K562 (cell line): ENCODE data around the gene YIPF1. TPM values are rescaled to one million over a fixed set of nuclear protein-coding genes. Genes with fewer than 3 reads are reported as not detected.

ENCODE experiments used
- ARNT ChIP-seq, 2 experiments: fragments of 450-650 bp; IDR thresholded peaks; 2 replicates each; pipeline ENCODE4 v1.6.1; 2016; ENCODE audit warnings: mild to moderate bottlenecking in 1 of 2
- BRD9 ChIP-seq: fragments of 450-650 bp; IDR thresholded peaks from 2 replicates; pipeline ENCODE4 v1.6.1; 2018; ENCODE audit warnings: low read depth; ENCODE audit not compliant: partially characterized antibody
- BRF1 ChIP-seq: IDR thresholded peaks from 3 replicates; pipeline ENCODE4 v1.6.1; 2011; ENCODE audit warnings: borderline replicate concordance, mild to moderate bottlenecking; ENCODE audit not compliant: insufficient read length; ENCODE audit errors: extremely low read depth
- ETV6 ChIP-seq, 3 experiments: fragments of 150-350 bp in 1 of 3; sonication (generic) in 1 of 3; formaldehyde crosslinking in 1 of 3; IDR thresholded peaks; 2 replicates each; pipeline versions ENCODE4 v1.6.1 to v1.8.0; 2014 to 2022; ENCODE audit warnings: borderline replicate concordance in 2 of 3, low read depth in 2 of 3, antibody characterized with exemption in 1 of 3, low read length in 1 of 3, mild to moderate bottlenecking in 1 of 3, missing genetic modification reagents in 1 of 3
- GABPB2 ChIP-seq: fragments of 250-450 bp; sonication (Bioruptor Pico); conservative IDR thresholded peaks from 2 replicates; pipeline ENCODE4 v1.5.1; 2021; ENCODE audit warnings: mild to moderate bottlenecking
- HNRNPL ChIP-seq: fragments of 200-400 bp; formaldehyde crosslinking; IDR thresholded peaks from 2 replicates; pipeline ENCODE4 v1.6.1; 2017; ENCODE audit warnings: low read depth, mild to moderate bottlenecking, low read length
- KAT7 ChIP-seq: sonication (generic); formaldehyde crosslinking; IDR thresholded peaks from 2 replicates; pipeline ENCODE4 v1.8.0; 2022; ENCODE audit warnings: missing genetic modification reagents, mild to moderate bottlenecking, borderline replicate concordance
- KLF1 ChIP-seq: fragments of 450-650 bp; IDR thresholded peaks from 2 replicates; pipeline ENCODE4 v1.6.1; 2016; ENCODE audit warnings: missing genetic modification characterization, missing compliant biosample characterization
- NFRKB ChIP-seq: fragments of 450-650 bp; IDR thresholded peaks from 2 replicates; pipeline ENCODE4 v1.6.1; 2016; ENCODE audit warnings: low read depth
- NR2C2 ChIP-seq, 2 experiments: fragments of 200-800 bp in 1 of 2; sonication (Bioruptor generic) in 1 of 2; sonication (generic) in 1 of 2; formaldehyde crosslinking in 1 of 2; IDR thresholded peaks; 2 replicates each; pipeline versions ENCODE4 v1.6.1 to v1.8.0; 2016 to 2022; ENCODE audit warnings: mild to moderate bottlenecking in 1 of 2, missing compliant biosample characterization in 1 of 2, missing genetic modification characterization in 1 of 2, missing genetic modification reagents in 1 of 2
- NR3C1 ChIP-seq: sonication (generic); formaldehyde crosslinking; IDR thresholded peaks from 2 replicates; pipeline ENCODE4 v1.8.1; 2022; ENCODE audit warnings: missing genetic modification reagents
- SLC30A9 ChIP-seq: fragments of 250-450 bp; sonication (Bioruptor Pico); IDR thresholded peaks from 2 replicates; pipeline ENCODE4 v1.8.0; 2022; ENCODE audit warnings: mild to moderate bottlenecking, moderate library complexity
- TEAD2 ChIP-seq: fragments of 450-650 bp; IDR thresholded peaks from 2 replicates; pipeline ENCODE4 v1.6.1; 2016; ENCODE audit warnings: missing genetic modification characterization, control low read depth, missing compliant biosample characterization
- ZBTB7A ChIP-seq: IDR thresholded peaks from 2 replicates; pipeline ENCODE4 v1.6.1; 2011; ENCODE audit warnings: low read depth, mild to moderate bottlenecking, low read length, moderate library complexity, borderline replicate concordance; ENCODE audit not compliant: control insufficient read depth
- ZNF212 ChIP-seq: fragments of 450-650 bp; formaldehyde crosslinking; IDR thresholded peaks from 2 replicates; pipeline ENCODE4 v1.4.0; 2020; ENCODE audit warnings: mild to moderate bottlenecking
- ZSCAN29 ChIP-seq: fragments of 450-650 bp; IDR thresholded peaks from 2 replicates; pipeline ENCODE4 v1.6.1; 2017
- polyA plus RNA-seq, 8 experiments: library from polyadenylated mRNA; depleted of rRNA in 4 of 8; stranded (reverse) in 5 of 8; unstranded in 3 of 8; fragments of >200 nt; fragmentation: Nextera tagmentation in 2 of 8; fragmentation: Illumina TruSeq in 1 of 8; extraction: Ambion mirVana in 2 of 8; extraction: Trizol in 1 of 8; gene quantifications; 2 replicates each; pipeline versions ENCODE4 v1.2.1 to v1.2.3, GENCODE V29; 2011 to 2014; ENCODE audit warnings: inconsistent platforms in 1 of 8, missing spikeins in 1 of 8
- total RNA-seq, 7 experiments: library from RNA; depleted of rRNA in 6 of 7; stranded (reverse); fragments of >200 nt in 6 of 7; fragmentation: Illumina TruSeq in 2 of 7; extraction: Trizol in 2 of 7; gene quantifications; 2 replicates each; pipeline versions ENCODE4 v1.2.1 to v1.2.3, GENCODE V29; 2011 to 2021; ENCODE audit warnings: low replicate concordance in 1 of 7
- TF ChIP-seq, protein P1 (sequence below): fragments of 450-650 bp; IDR thresholded peaks from one replicate; pipeline ENCODE4 v1.6.1; 2018; ENCODE audit warnings: mild to moderate bottlenecking, moderate library complexity; ENCODE audit not compliant: partially characterized antibody
- TF ChIP-seq, protein P2 (sequence below): sonication (generic); formaldehyde crosslinking; IDR thresholded peaks from 2 replicates; pipeline ENCODE4 v1.8.0; 2022; ENCODE audit warnings: mild to moderate bottlenecking, missing genetic modification reagents, borderline replicate concordance
- TF ChIP-seq, protein P3 (sequence below): sonication (generic); formaldehyde crosslinking; IDR thresholded peaks from 2 replicates; pipeline ENCODE4 v1.8.1; 2023; ENCODE audit warnings: mild to moderate bottlenecking, missing genetic modification reagents

The YIPF1 gene
- total and polyA plus RNA-seq, 9 of the 15 experiments (the other 6 are each of a cell fraction or from before 2014, with no cell fraction given): 11.5 to 37.5 (median 19.2) TPM

DNA sequence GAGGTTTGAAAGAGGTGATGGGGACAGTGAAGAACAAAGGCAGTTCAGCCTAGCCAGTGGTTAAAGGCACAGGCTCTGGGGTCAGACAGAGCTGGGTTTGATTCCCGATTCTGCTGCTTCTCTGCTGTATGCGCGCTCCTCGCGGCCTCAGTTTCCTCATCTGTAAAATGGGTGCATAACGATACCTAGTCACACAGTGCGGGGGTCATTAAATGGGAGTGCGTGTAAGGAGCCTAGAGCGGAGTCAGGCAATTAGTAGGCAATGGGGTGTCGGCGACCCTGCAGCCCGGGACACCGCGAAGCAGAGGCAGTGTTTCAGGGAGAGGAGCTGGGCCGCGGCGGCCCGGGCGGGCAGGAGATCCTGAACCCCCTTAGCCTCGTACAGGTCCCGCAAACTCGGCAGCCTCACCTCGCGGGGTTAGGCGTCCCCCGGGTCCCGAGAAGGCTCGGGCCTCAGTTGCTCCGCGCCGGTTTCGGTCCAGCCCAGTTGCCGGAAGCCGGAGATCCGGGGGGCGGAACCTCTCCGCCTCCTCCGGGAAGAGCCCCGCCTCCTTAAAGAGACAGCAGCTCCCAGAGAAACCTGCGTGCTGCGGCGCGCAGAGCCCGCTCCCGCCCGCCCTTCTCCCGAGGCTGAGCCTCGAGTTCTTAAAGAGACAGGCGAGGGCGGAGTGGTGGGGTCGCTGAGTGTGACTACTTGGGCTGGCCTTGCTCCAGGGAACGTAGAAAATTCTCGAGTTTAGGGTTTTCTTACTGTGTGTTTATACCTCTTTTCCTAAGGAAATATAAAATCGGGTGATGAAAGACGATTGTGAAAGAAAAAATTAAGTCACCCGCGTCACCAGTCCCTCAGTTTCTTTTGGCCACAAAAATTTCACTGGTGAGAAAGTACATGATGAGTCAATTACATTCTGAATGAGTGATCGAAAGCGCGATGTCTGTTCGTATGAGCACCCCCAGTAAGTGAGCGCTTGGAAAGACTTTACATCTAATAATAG, at the start of gene YIPF1 (continued):
- TF ChIP-seq, protein P1, sequence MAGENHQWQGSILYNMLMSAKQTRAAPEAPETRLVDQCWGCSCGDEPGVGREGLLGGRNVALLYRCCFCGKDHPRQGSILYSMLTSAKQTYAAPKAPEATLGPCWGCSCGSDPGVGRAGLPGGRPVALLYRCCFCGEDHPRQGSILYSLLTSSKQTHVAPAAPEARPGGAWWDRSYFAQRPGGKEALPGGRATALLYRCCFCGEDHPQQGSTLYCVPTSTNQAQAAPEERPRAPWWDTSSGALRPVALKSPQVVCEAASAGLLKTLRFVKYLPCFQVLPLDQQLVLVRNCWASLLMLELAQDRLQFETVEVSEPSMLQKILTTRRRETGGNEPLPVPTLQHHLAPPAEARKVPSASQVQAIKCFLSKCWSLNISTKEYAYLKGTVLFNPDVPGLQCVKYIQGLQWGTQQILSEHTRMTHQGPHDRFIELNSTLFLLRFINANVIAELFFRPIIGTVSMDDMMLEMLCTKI: no peak
- TF ChIP-seq ARNT (IDR thresholded peaks at IDR 0.05) (peak in 1 of 2 experiments; percentile 68; a peak in 1 of 4 replicates), HNRNPL (no peak), ZNF212 (CRISPR knock-in tag) (no peak; the same call in 1 of the 2 replicates), NR2C2 (CRISPR knock-in tag; IDR thresholded peaks at IDR 0.05) (no peak), NR2C2 (tag; IDR thresholded peaks at IDR 0.05) (no peak), GABPB2 (no peak), ZSCAN29 (0 out of 2 replicates have a peak, but pooled peaks have one; percentile 37), TEAD2 (tag) (no peak), BRD9 (peak; percentile 68), NR3C1 (no peak), KAT7 (0 out of 2 replicates have a peak, but pooled peaks have one; percentile 75), BRF1 (no peak), KLF1 (tag) (no peak), SLC30A9 (no peak), ZBTB7A (peak; percentile 23; the same call in 1 of the 2 replicates), ETV6 (IDR thresholded peaks at IDR 0.05; ENCODE audit: borderline replicate concordance in 1 of 2, low read depth in 2 of 2, low read length in 1 of 2) (no peak), ETV6 (CRISPR knock-in tag; IDR thresholded peaks at IDR 0.05; ENCODE audit: borderline replicate concordance) (no peak), NFRKB (no peak)
- TF ChIP-seq, protein P2, sequence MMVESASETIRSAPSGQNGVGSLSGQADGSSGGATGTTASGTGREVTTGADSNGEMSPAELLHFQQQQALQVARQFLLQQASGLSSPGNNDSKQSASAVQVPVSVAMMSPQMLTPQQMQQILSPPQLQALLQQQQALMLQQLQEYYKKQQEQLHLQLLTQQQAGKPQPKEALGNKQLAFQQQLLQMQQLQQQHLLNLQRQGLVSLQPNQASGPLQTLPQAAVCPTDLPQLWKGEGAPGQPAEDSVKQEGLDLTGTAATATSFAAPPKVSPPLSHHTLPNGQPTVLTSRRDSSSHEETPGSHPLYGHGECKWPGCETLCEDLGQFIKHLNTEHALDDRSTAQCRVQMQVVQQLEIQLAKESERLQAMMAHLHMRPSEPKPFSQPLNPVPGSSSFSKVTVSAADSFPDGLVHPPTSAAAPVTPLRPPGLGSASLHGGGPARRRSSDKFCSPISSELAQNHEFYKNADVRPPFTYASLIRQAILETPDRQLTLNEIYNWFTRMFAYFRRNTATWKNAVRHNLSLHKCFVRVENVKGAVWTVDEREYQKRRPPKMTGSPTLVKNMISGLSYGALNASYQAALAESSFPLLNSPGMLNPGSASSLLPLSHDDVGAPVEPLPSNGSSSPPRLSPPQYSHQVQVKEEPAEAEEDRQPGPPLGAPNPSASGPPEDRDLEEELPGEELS (CRISPR knock-in tag): no peak
- TF ChIP-seq, protein P3, sequence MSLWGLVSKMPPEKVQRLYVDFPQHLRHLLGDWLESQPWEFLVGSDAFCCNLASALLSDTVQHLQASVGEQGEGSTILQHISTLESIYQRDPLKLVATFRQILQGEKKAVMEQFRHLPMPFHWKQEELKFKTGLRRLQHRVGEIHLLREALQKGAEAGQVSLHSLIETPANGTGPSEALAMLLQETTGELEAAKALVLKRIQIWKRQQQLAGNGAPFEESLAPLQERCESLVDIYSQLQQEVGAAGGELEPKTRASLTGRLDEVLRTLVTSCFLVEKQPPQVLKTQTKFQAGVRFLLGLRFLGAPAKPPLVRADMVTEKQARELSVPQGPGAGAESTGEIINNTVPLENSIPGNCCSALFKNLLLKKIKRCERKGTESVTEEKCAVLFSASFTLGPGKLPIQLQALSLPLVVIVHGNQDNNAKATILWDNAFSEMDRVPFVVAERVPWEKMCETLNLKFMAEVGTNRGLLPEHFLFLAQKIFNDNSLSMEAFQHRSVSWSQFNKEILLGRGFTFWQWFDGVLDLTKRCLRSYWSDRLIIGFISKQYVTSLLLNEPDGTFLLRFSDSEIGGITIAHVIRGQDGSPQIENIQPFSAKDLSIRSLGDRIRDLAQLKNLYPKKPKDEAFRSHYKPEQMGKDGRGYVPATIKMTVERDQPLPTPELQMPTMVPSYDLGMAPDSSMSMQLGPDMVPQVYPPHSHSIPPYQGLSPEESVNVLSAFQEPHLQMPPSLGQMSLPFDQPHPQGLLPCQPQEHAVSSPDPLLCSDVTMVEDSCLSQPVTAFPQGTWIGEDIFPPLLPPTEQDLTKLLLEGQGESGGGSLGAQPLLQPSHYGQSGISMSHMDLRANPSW (CRISPR knock-in tag): no peak
